ENCODE data around the gene SGCE. TPM values are rescaled to one million over a fixed set of nuclear protein-coding genes. Genes with fewer than 3 reads are reported as not detected.

The SGCE gene
- total RNA-seq, 4 donors from 2014 or later = 72.3 to 108 (median 85.8) TPM

DNA sequence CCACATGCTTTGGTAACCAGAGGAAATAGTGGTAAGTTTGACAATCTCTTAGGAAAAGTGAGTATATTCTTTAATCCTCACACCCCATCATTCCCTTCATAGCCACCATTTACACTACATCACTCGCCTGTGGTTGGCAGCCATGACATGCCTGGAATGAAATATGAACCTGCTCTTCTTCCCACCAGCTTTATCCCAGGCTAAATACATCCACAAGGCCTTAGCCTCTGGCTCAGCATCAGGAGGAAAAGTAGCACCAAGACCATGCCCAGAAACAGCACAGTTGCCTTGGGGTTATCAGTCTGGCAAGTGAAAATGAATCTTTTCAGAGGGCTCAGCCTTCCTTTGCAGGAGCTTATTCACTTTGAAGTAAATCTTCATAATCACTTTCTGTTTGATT, 40.3 kb downstream of the SGCE start:
- H3K9me3 ChIP-seq = no peaks in the 10 kb centered on the region
- WGBS, 2 donors = 89 to 93% methylated on average over 1 of the region's 1 CpG
- TF ChIP-seq, protein P1, sequence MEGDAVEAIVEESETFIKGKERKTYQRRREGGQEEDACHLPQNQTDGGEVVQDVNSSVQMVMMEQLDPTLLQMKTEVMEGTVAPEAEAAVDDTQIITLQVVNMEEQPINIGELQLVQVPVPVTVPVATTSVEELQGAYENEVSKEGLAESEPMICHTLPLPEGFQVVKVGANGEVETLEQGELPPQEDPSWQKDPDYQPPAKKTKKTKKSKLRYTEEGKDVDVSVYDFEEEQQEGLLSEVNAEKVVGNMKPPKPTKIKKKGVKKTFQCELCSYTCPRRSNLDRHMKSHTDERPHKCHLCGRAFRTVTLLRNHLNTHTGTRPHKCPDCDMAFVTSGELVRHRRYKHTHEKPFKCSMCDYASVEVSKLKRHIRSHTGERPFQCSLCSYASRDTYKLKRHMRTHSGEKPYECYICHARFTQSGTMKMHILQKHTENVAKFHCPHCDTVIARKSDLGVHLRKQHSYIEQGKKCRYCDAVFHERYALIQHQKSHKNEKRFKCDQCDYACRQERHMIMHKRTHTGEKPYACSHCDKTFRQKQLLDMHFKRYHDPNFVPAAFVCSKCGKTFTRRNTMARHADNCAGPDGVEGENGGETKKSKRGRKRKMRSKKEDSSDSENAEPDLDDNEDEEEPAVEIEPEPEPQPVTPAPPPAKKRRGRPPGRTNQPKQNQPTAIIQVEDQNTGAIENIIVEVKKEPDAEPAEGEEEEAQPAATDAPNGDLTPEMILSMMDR (IDR thresholded peaks at IDR 0.05) = no peak
- TF ChIP-seq POLR2A (IDR thresholded peaks at IDR 0.05) = no peak
- no peaks in the 10 kb centered on the region for H3K27me3 ChIP-seq
- no peak for DNase-seq
- no peaks in the 10 kb centered on the region for H3K36me3 ChIP-seq
- H3K4me1 ChIP-seq = peaks cover 0 to 1% of the 10 kb centered on the region in 2 donors
- intact Hi-C loops (cut with DNase I) = no loop called here
- H3K4me3 ChIP-seq (replicated peaks in 1 of 3) = no peak overlapping the region
- H3K27ac ChIP-seq = no peak overlapping the region

DNA sequence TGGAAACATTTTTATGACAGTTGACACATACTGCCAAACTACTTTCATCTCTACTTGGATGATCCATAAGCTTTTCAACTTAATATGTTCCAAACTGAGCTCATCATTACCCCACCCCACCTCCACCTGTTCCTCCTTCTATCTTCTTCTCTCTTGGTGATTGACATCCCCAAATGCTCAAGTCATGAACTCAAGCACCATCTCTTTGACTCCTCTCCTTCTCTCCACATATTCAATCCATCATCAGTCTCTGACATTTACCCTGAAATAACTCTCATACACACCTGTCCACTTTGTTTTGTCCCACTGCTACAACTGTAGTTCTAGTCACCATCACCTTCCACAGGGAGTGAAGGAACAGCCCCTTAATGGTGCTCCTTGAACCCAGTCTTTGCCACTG, 43.3 kb downstream of the SGCE start:
- Histone ChIP-seq H3K4me1 (no peaks in the 10 kb centered on the region), H3K4me3 (replicated peaks in 1 of 3) (no peak overlapping the region), H3K27me3 (no peaks in the 10 kb centered on the region), H3K36me3 (no peaks in the 10 kb centered on the region), H3K27ac (no peak overlapping the region), H3K9me3 (no peaks in the 10 kb centered on the region)
- TF ChIP-seq POLR2A (IDR thresholded peaks at IDR 0.05) = no peak
- TF ChIP-seq, protein P1 (IDR thresholded peaks at IDR 0.05) = no peak
- DNase-seq = no peak
- intact Hi-C loops (cut with DNase I) = no loop called here

DNA sequence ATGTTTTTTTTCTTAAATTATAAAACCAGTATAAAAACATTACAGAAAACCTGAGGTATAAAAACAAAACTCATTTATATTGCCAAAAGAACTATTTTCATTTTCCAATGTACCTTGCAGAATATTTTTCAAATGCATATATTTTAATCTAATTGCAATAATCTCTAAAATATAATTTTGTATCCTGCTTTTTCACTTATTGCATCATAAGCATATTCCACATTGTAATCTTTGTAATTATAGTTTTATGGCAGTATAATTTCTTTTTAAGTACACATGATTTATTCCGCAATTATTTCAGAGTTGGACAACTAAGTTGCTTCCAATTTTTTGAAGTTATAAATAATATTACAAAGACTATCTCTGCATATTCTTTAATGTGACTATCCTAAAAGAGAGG, 43.7 kb downstream of the SGCE start:
- WGBS, 2 donors = 92 to 97% methylated on average over 1 of the region's 1 CpG
- no peak overlapping the region for H3K4me3 ChIP-seq (replicated peaks in 1 of 3)
- H3K27me3 ChIP-seq = no peaks in the 10 kb centered on the region
- TF ChIP-seq, protein P1 (IDR thresholded peaks at IDR 0.05) = no peak
- TF ChIP-seq POLR2A (IDR thresholded peaks at IDR 0.05) = no peak
- H3K27ac ChIP-seq = no peak overlapping the region
- intact Hi-C loops (cut with DNase I) = no loop called here
- no peaks in the 10 kb centered on the region for H3K9me3 ChIP-seq
- DNase-seq = no peak
- H3K36me3 ChIP-seq = no peaks in the 10 kb centered on the region
- no peaks in the 10 kb centered on the region for H3K4me1 ChIP-seq

DNA sequence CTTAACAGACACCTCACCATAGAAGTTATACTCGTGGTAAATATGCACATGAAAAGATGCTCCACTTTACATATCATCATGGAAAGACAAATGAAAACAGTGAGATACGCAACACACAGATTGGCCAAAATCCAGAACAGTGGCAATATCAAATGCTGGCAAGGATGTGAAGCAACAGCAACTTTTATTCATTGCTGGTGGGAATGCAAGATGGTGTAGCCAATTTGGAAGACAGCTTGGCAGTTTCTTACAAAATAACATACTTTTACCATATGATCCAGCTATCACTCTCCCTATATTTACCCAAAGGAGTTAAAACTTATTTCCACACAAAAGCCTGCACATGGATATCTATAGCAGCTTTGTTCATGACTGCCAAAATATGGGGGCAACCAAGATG, 46.4 kb downstream of the SGCE start:
- intact Hi-C loops (cut with DNase I) = no loop called here
- Histone ChIP-seq H3K27me3 (no peaks in the 10 kb centered on the region), H3K4me1 (no peaks in the 10 kb centered on the region), H3K27ac (no peak overlapping the region), H3K36me3 (no peaks in the 10 kb centered on the region), H3K9me3 (no peaks in the 10 kb centered on the region), H3K4me3 (replicated peaks in 1 of 3) (no peak overlapping the region)
- TF ChIP-seq POLR2A (IDR thresholded peaks at IDR 0.05) = no peak
- TF ChIP-seq, protein P1 (IDR thresholded peaks at IDR 0.05) = no peak
- 96 to 97% methylated on average over 2 of the region's 2 CpGs for WGBS, 2 donors
- no peak for DNase-seq

DNA sequence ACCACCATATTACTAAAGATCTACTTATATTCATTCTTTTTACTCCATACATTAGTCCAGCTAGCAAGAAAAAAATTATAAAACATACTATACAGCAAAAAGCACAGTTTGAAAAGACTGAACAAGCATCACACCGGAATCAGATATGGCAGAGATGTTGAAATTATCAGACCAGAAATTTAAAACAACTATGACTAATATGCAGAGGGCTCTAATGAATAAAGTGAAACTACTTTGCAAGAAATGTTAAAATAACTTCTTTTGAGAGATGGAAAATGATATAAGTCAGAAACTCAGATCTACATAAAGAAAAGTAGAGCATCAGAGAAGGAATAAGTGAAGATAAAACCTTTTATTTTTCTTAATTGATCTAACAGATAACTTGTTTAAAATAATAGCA, 50.9 kb downstream of the SGCE start:
- TF ChIP-seq POLR2A (IDR thresholded peaks at IDR 0.05) = no peak
- TF ChIP-seq, protein P1 (IDR thresholded peaks at IDR 0.05) = no peak
- no peaks in the 10 kb centered on the region for H3K4me1 ChIP-seq
- 97% methylated on average over 1 of the region's 1 CpG for WGBS, 2 donors

More for the DNA sequence above, 50.9 kb downstream of the SGCE start:
- no peak overlapping the region for H3K4me3 ChIP-seq (replicated peaks in 1 of 3)
- no peak for DNase-seq
- intact Hi-C loops (cut with DNase I) = no loop called here
- no peaks in the 10 kb centered on the region for H3K9me3 ChIP-seq
- no peak overlapping the region for H3K27ac ChIP-seq
- H3K27me3 ChIP-seq = no peaks in the 10 kb centered on the region
- peaks cover 0 to 5% of the 10 kb centered on the region in 2 donors for H3K36me3 ChIP-seq
